Upper lobe of right lung (tissue), 1 donor: ENCODE data around the gene IPO11. TPM values are rescaled to one million over a fixed set of nuclear protein-coding genes. Genes with fewer than 3 reads are reported as not detected.

ENCODE experiments used
- ATAC-seq: fragments of 200-7000 bp; cut with Tn5 transposase; one replicate; pipeline ENCODE4 v1.9.1; 2020; ENCODE audit warnings: mild to moderate bottlenecking, moderate library complexity
- DNase-seq: peaks from one replicate; pipeline ENCODE4 v3.0.0-alpha.2; 2020
- H3K27ac ChIP-seq: fragments of 200-600 bp; one replicate; pipeline ENCODE4 v1.8.0; 2022
- H3K27me3 ChIP-seq: fragments of 200-600 bp; one replicate; pipeline ENCODE4 v1.8.0; 2022; ENCODE audit warnings: mild to moderate bottlenecking
- H3K36me3 ChIP-seq: fragments of 200-600 bp; one replicate; pipeline ENCODE4 v1.8.0; 2022
- H3K4me1 ChIP-seq: fragments of 200-600 bp; one replicate; pipeline ENCODE4 v1.8.0; 2022
- H3K4me3 ChIP-seq: fragments of 200-600 bp; one replicate; pipeline ENCODE4 v1.8.0; 2022; ENCODE audit warnings: mild to moderate bottlenecking
- H3K9me3 ChIP-seq: fragments of 200-600 bp; one replicate; pipeline ENCODE4 v1.8.0; 2022
- CTCF ChIP-seq: fragments of 200-600 bp; IDR thresholded peaks from one replicate; pipeline ENCODE4 v1.8.0; 2022; ENCODE audit warnings: antibody characterized with exemption
- intact Hi-C: fragments of 100-400 bp; cut with DNase I; formaldehyde crosslinking; loops from one replicate; pipeline ENCODE4 v1.11.0; 2022
- total RNA-seq: library from RNA; stranded (reverse); fragmentation: NEBNext Ultra II Directional; extraction: Animal tissue kit (Norgen Biotek cat#: 25700); gene quantifications from one replicate; pipeline ENCODE4 v1.2.1, GENCODE V29; 2021
- donor health status: DM: no; HTN: yes; CAD: no; lungs with severe emphysema.

The IPO11 gene
- total RNA-seq, 1 donor from 2014 or later, result 31.2 TPM

GRCh38 chr5:62605638-62606037, 193.1 kb downstream of the IPO11 start:
- Histone ChIP-seq H3K4me3 (no peak overlapping the region), H3K9me3 (no peaks in the 10 kb centered on the region), H3K27me3 (no peaks in the 10 kb centered on the region), H3K4me1 (no peaks in the 10 kb centered on the region), H3K27ac (no peak overlapping the region), H3K36me3 (no peaks in the 10 kb centered on the region)
- no peak for TF ChIP-seq CTCF
- intact Hi-C loops, result no loop called here
- ATAC-seq (no peak), DNase-seq (no peak)

GRCh38 chr5:62606878-62607277, 194.3 kb downstream of the IPO11 start:
- no peak for DNase-seq
- no peak for TF ChIP-seq CTCF

GRCh38 chr5:62607615-62608014, 195.1 kb downstream of the IPO11 start:
- Histone ChIP-seq H3K9me3 (no peaks in the 10 kb centered on the region), H3K27me3 (no peaks in the 10 kb centered on the region), H3K4me3 (no peak overlapping the region), H3K27ac (no peak overlapping the region), H3K4me1 (no peaks in the 10 kb centered on the region), H3K36me3 (no peaks in the 10 kb centered on the region)
- DNase-seq, result no peak
- intact Hi-C loops, result no loop called here
- no peak for ATAC-seq
- TF ChIP-seq CTCF, result no peak

More at GRCh38 chr5:62606878-62607277, 194.3 kb downstream of the IPO11 start:
- Histone ChIP-seq H3K27ac (no peak overlapping the region), H3K4me3 (no peak overlapping the region), H3K9me3 (no peaks in the 10 kb centered on the region), H3K36me3 (no peaks in the 10 kb centered on the region), H3K27me3 (no peaks in the 10 kb centered on the region), H3K4me1 (no peaks in the 10 kb centered on the region)
- no peak for ATAC-seq
- intact Hi-C loops, result no loop called here

- Histone ChIP-seq H3K9me3 (no peaks in the 10 kb centered on the region), H3K4me3 (no peak overlapping the region), H3K27ac (no peak overlapping the region), H3K4me1 (no peaks in the 10 kb centered on the region), H3K27me3 (no peaks in the 10 kb centered on the region), H3K36me3 (no peaks in the 10 kb centered on the region)
- TF ChIP-seq CTCF, result no peak
- DNase-seq (no peak), ATAC-seq (no peak)
- intact Hi-C loops, result no loop called here
Observed at GRCh38 chr5:62608529-62609511, 196.3 kb downstream of the IPO11 start.

- DNase-seq (no peak), ATAC-seq (no peak)
- Histone ChIP-seq H3K4me3 (no peak overlapping the region), H3K4me1 (no peaks in the 10 kb centered on the region), H3K9me3 (no peaks in the 10 kb centered on the region), H3K27ac (no peak overlapping the region), H3K27me3 (no peaks in the 10 kb centered on the region), H3K36me3 (no peaks in the 10 kb centered on the region)
- TF ChIP-seq CTCF, result no peak
- intact Hi-C loops, result no loop called here
Observed at GRCh38 chr5:62614355-62614754, 201.8 kb downstream of the IPO11 start.
